Measurements from ENCODE around the gene SAV1. TPM values are rescaled to one million over a fixed set of nuclear protein-coding genes. Genes with fewer than 3 reads are reported as not detected.

Gene SAV1
- total and polyA plus RNA-seq, 2 of the 4 experiments (the other 2 are of a cell fraction) = 17.0 to 18.8 TPM

DNA sequence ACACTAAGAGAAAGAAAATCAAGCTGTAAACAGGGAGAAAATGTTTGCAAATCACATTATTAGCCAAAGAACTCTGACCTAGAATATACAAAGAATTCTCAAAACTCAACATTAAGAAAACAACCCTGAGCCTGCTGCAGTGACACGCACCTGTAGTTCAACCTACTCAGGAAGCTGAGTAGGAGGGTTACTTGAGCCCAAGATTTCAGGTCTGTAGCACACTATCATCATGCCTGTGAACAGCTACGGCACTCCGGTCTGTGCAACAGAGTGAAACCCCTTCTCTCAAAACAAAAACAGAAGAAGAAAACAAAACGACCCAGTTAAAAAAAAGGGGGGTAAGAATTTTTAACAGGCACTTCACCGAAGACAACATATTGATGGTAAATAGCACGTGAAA, 20.8 kb downstream of the SAV1 start:
- Histone ChIP-seq H3K79me1 (ENCODE audit: low read depth in 1 of 2, low read length in 2 of 2) (peaks cover 26 to 62% of the 10 kb centered on the region in 2 experiments), H3K9me1 (ENCODE audit: insufficient read depth, low read length) (peaks cover 11% of the 10 kb centered on the region), H3K9ac (ENCODE audit: low read depth, low read length) (no peak overlapping the region), H2BK120ac (ENCODE audit: low read depth, low read length) (peak overlapping the region; percentile 83), H3K56ac (ENCODE audit: extremely low read depth, insufficient read depth, low read length) (peak overlapping the region; percentile 19; the same call in 1 of the 2 replicates), H2BK15ac (ENCODE audit: low read depth, low read length) (no peak overlapping the region; the same call in 2 of the 3 replicates), H2AFZ (replicated peaks; ENCODE audit: low read length, poor library complexity) (no peak overlapping the region), H3K18ac (ENCODE audit: low read depth, low read length) (peak overlapping the region; percentile 63), H3K27me3 (ENCODE audit: control insufficient read depth, insufficient read depth, low read length) (no peaks in the 10 kb centered on the region), H3K27ac (ENCODE audit: insufficient read depth, low read length) (peak overlapping the region; percentile 76; the same call in 1 of the 2 replicates), H4K5ac (ENCODE audit: low read depth, low read length) (no peak overlapping the region), H3K4me2 (ENCODE audit: low read depth, low read length) (peak overlapping the region; percentile 15), H4K20me1 (ENCODE audit: insufficient read depth, low read length) (peaks cover 10% of the 10 kb centered on the region; the same call in 1 of the 2 replicates), H3K14ac (replicated peaks; ENCODE audit: low read depth, low read length) (peak overlapping the region; percentile 73; the same call in 1 of the 2 replicates), H3K9me3 (ENCODE audit: control insufficient read depth, insufficient read depth, low read length) (no peaks in the 10 kb centered on the region), H3K4me1 (ENCODE audit: control insufficient read depth, insufficient read depth, low read length) (peaks cover 13% of the 10 kb centered on the region), H3K4ac (ENCODE audit: low read depth, low read length) (peak overlapping the region; percentile 60), H2AK5ac (ENCODE audit: low read depth, low read length) (peak overlapping the region; percentile 90), H4K8ac (ENCODE audit: low read depth in 2 of 2, low read length in 2 of 2) (peak overlapping the region in 1 of 2 experiments; percentile 38; a peak in 1 of 4 replicates), H2AK9ac (replicated peaks; ENCODE audit: low read depth, low read length, poor library complexity) (no peak overlapping the region), H3K36me3 (ENCODE audit: control insufficient read depth, insufficient read depth, low read length) (peaks cover 15% of the 10 kb centered on the region), H3K23ac (ENCODE audit: low read depth, low read length) (no peak overlapping the region; the same call in 1 of the 2 replicates), H4K91ac (ENCODE audit: insufficient read depth, low read depth, low read length) (no peak overlapping the region), H2BK5ac (ENCODE audit: low read depth, low read length, poor library complexity, severe bottlenecking) (peak overlapping the region; percentile 37), H2BK20ac (ENCODE audit: low read depth, low read length) (peak overlapping the region; percentile 64; the same call in 1 of the 2 replicates), H3K4me3 (ENCODE audit: insufficient read depth, low read depth, low read length) (no peak overlapping the region)
- ATAC-seq (ENCODE audit: low read depth) (no peak), DNase-seq (no peak)
- no TSS peak for BruUV-seq (replicated peaks)
- in situ Hi-C loops (cut with MboI; ENCODE audit: low sequenced_read_pairs) (no loop called here), intact Hi-C loops (cut with micrococcal nuclease) (no loop called here), dilution Hi-C loops (cut with HindIII; ENCODE audit: low sequenced_read_pairs, unreplicated experiment) (no loop called here)
- ChIA-PET CTCF (interaction anchor here (0.7 kb wide), 1 partner anchor 213 kb away, joined by 4 read pairs; no protein-coding TSS in a partner anchor), POLR2A (ENCODE audit: unreplicated experiment) (no interaction called here)
- no CpG with 5 or more reads among the region's 6 CpGs for WGBS, 2 experiments (ENCODE audit: extremely low coverage in 2 of 2, insufficient read length in 1 of 2)
- TF ChIP-seq RFX5 (IDR thresholded peaks at IDR 0.05; ENCODE audit: low read depth, low read length) = no peak
- TF ChIP-seq FOS (IDR thresholded peaks at IDR 0.05; ENCODE audit: low read depth, low read length) = no peak
